HG03039 (cell line): ENCODE results near the gene UVRAG.

ENCODE experiments used
- ATAC-seq: cut with Tn5 transposase; IDR thresholded peaks from one replicate; pipeline ENCODE4 v1.9.1; 2021; ENCODE audit warnings: mild to moderate bottlenecking, moderate library complexity; ENCODE audit not compliant: unreplicated experiment

UVRAG gene

DNA sequence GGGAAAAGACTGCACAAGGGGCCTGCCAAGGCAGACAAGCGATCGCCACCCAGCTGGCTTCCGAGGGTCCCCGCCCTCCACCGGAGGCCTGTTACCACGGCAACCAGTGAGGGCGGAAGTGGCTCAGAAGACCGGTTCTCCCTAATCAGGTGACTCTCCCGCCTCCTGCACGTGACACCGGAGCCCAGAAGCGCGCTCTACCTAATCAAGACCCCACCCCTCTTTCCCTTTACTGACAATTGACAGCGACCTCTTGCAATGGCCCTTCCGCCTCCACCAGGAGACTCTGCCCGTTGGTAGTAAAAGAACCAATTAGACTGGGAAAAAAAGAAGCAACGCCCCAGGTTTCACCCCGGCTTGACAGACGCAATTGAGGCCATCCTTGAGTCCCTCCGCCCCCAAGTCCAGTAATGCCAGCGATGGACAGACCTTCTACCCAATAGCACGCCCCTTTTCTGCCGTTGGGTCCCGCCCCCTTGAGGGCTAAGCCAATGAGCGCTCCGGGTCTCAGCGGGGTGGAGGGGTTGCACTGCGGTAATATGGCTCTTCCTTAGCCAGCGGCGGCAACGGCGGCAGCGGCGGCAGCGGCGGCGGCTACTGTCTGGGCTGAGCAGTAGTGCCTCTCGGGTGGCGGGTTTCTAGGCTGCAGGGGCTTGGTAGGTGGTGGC lies at the start of gene UVRAG:
Gene UVRAG (plus strand): TSS at position 534 of the 668 bp plus-strand sequence. CDS start 198 bp downstream, outside the sequence.
- ATAC-seq: peak; percentile 57

DNA sequence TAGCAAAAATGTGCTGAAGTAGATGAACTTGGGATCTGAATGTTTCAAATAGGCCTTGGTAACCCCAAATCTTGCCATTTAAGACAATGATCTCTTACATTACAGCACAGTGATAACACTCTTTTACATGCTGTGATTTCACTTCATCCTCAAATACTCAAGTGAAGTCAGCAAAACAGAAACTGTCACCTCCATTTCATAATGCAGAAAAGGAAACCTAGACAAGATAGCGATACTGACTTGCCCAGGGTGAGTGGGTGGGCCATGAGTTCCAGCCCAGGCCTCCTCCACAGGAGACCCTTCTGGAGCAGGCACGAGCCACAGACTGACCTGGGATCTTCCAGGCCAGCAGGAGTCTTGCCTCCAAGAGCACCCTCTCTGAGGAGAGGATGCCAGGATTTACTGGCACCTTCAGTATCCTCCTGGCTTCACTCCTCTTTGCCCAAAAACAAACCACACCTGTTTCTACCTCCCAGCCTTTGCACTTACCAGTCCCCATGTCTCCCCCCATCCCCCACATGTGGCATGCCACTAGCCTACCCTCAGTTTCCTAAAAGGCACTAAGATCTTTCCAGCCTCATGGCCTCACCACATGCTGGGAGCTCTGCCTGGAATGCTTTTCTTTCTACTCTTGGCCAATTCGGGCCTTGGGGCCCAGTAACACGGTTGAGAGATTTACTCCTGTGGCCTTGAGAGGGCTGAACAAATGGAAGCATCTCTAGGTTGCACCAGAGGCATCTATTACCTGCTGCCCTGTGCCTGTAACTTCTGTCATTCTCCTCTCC lies 48.4 kb upstream of the UVRAG start:
- ATAC-seq: no peak

- ATAC-seq: no peak
These were observed 47.8 kb upstream of the UVRAG start for GRCh38 chr11:75767228-75767572.

DNA sequence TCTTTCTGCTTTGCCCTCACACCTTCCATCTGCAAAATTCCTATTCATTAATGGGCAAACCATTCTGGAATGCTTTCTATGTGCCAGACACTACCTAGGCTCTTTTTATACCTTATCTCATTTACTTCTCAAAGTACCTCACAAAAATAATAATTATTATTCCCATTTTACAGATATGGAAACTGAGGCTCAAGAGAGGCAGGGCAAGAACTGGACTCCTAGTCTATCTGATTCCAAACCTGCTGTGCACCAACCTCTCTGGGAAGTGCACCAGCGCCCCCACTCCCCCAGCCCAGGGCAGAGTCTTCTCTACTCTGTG lies 47.3 kb upstream of the UVRAG start:
- ATAC-seq: no peak

DNA sequence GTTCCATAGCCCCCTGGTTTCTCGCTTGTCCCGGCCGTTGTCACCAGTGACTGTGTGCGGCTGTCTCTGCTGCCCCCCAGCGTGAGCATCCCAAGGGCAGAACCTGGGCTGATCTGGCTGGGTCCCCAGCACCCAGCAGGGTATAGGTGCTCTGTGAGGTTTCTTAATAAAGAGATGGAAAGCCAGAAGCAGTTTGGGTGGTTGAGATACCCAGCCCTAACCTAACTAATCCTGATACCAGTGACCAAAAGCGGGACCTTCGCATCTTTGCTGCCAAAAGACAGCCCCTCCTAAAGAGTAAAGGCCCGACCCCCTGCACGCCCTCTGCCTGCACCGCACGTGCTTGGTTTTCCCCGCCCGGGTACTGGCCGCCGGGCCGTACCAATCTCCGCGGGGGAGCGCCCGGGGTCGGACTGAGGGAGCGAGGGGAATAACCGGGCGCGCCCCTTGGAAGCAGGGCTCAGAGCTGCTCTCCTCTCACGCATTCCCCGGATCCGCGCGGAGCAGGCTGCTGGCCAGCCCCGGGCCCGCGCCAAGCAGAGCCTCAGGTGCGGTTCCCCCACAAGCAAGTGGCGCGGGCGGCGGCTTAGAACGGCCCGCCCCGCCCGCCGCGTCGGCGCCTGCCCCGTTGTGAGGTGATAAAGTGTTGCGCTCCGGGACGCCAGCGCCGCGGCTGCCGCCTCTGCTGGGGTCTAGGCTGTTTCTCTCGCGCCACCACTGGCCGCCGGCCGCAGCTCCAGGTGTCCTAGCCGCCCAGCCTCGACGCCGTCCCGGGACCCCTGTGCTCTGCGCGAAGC lies 46.7 kb upstream of the UVRAG start, which contains the start of gene DGAT2:
Gene DGAT2 (plus strand): TSS at position 667 of the 797 bp plus-strand sequence. CDS start 214 bp downstream, outside the sequence.
- ATAC-seq: peak; percentile 56

DNA sequence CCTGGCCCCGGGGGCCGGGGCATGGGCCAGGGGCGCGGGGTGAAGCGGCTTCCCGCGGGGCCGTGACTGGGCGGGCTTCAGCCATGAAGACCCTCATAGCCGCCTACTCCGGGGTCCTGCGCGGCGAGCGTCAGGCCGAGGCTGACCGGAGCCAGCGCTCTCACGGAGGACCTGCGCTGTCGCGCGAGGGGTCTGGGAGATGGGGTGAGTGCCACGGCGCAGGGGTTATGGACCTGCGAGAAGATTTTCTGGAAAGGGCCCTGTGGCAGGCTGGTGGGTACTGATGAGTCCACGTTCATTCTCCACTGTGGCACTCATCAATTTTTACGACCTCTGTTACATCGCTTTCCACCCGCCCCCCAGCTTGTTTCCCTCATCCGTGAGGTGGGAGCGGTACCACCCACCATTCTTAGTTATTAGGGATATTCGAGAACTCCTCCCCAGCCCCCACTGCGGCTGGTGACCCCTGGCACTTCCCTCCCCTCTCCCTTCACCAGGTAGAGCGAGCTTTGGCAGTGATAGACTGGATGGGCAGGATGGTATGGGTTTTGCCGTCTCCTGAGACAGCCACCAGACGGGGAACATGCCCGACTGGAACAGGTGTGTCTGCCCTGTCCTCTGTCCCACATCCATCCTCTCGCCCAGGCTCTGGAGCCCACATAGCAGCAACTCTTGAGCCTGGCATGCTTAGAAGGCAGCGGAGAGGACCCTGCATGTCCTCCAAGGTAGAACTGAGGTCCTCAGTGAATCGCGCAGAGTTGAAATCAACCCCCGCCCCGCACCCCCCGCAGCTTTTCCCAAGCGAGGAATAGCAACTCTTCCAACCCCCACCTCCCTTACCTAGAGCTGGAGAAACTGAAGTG lies 45.9 kb upstream of the UVRAG start:
- ATAC-seq: no peak

GRCh38 chr11:75770102-75770501 lies 44.9 kb upstream of the UVRAG start:
- ATAC-seq: no peak

DNA sequence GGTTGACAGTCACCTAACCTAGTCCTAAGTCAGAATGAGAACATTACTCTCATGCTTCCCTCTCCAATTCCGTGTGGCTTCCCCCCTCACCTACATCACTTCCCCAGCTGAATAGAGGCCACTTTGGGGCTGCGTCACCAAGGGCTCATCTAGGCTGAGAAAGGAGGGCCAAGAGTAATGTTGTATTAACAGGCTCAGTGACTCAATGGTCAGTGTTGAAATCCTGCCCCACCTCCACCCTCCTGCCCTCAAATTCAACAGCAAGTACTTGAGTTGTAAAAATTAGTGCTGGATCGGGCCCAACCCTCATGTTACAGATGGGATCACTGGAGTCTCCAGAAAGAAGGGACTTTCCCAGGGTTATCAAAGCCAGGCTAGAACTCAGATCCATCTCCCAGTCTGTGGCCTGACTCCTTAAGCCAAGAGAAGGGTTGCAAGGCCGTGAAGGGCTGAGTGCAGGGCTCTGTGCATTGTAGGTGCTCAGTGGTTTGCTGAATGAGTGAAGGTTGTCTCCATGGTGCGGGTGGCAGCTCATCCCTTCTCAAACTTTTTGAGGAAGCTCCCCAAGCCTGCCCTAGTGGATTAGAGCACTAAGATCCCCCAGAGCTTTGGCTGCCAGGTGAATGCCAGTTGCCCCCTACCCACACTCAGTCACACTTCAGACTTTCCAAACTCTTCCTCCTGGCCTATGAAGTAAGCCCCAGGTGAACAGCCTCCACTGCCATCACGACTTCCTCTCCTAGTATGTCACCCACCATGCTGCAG lies 43.2 kb upstream of the UVRAG start:
- no peak for ATAC-seq

- ATAC-seq: peak; percentile 78
These were observed 41.2 kb upstream of the UVRAG start for GRCh38 chr11:75773595-75774353.

DNA sequence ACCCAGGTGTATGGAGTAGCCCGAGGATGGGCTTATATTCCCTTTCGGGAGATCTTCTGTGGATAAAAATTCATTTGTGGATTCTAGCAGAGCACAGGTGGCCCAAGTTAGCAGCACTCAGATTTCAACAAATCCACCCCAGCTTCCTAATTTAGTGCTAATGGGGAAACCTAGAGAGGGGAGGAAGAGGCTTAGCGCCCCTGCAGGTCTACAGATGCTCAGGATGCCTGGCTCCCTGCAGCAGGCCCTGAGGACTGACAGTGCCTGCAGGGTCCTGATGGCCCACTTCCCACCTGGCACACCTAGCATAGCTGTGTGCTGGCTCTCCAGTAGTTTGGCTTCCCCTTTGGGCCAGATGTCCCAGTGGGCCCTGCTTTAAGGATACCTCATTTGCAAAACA lies 40.0 kb upstream of the UVRAG start:
- ATAC-seq: no peak

GRCh38 chr11:75776546-75776945 lies 38.5 kb upstream of the UVRAG start:
- no peak for ATAC-seq

DNA sequence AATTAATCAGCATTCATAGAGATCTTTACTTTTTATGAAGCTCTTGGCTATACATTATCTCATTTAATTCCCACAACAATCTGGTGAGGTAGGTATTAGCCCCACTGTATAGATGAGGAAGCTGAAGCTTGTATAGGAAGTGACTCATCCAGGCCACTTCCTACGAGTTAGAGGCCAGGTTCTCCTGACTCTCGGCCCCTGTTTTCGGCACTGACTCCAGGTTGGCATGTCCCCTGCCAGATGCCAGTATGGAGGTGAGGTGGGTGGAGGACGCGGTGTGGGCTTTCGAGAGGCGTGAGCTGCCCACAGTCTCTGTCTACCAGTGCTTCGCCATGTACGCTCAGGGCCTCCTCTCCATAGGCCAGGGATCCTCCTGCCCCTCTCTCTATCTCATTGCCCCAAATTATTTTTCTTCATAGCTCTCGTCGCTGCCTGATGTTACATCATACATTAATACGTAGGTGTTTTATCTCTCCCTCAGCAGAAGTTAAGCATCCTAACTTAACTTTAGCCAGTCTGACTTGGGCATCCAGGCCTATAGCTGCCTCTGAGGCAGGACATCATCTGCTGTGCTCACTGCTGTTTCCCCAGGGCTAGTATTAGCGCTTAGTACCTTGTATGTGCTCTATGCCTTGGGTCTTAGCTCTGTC lies 37.4 kb upstream of the UVRAG start:
- ATAC-seq: no peak

DNA sequence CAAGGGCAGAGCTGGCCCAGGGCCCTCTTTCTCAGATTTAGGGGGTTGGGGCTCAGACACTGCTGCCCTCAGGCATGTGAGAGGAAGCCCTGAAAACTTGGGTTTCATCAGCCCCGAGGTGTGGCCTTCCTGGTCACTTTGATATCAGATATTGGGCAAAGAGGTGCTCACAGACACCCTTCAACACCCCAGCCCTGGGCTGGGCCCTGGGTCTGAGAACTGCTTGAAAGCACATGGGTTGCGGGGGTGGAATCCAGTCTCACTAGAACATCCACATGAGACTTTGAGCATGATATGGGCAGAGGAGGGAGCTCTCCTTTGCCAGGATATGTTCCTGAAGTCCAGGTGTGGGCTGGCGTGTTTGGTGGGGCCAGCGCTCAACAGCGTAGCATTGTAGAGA lies 36.0 kb upstream of the UVRAG start:
- ATAC-seq: no peak

- ATAC-seq: no peak
These were observed 35.0 kb upstream of the UVRAG start for GRCh38 chr11:75779960-75780359.

DNA sequence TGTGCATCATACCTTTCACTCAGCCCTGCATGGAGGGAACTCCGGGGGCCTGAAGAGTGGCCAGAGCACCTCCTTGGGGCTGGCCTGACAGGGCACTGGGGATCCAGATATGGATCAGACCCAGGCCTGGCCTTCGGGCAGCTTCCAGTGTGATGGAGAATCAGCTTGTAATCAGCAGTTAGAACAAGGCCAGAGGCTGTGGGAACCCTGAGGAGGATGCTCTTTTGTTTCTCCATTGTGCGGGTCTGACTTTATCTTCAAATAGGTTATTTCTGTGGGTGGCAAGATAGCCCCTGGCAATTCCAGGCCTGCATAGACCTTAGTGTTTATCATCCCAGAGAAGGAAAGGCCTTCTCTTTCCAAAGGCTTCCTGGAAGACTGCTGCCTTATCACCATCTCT lies 34.1 kb upstream of the UVRAG start:
- no peak for ATAC-seq

- no peak for ATAC-seq
These were observed 33.7 kb upstream of the UVRAG start for GRCh38 chr11:75781296-75781695.

DNA sequence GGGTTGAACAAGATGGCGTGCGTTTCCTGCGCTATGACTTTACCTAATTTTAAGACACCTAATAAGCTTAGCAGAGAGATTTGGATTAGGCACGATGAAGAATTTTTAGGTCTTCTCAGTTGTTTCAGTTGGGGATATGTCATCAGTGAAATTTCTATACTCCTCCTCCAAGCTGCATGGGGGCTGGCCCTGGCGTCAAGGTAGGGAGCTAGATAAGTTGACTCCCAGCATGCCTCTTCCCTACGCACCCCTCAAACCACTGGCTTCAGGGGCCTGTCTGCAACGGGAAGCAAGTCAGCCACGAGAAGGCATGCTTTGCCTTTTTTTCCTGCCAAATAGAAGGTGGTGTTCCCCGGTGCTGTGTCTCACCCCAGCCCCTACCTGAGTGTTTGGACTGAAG lies 33.2 kb upstream of the UVRAG start:
- no peak for ATAC-seq

DNA sequence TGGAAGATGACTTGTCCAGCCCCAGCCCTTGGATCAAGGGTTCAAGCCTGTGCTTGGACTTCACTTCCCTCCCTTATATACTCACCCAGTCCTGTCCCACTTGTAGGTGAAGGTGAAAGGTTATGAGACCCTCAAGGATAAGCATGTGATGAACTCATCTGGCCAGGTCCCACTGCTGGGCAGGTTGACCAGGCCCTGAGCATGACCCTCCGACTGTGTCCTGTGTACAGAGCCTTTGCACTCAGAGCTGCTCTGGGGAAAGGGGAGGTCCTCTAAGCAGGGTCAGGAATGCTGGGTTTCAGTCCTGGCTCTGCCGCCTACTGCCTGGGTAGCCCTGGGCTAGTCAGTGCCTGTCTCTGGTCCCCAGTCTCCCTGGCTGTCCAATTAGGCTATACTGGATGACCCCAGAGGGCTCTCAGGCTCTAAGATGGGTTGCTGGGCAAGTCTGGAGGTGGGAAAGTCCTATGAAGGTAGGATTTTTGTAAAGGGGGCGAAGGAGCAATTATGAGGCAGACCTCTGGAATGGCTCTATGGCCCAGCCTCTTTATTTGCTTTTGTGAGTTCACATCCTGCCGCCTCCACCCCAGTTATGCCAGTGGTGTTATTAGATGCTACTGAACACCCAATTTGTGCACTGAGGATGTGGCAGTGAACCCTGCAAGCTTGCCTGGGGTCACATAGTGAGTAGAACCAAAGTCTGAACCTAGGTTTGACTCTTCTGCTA lies 32.3 kb upstream of the UVRAG start:
- ATAC-seq: no peak
